ENCODE data around the gene SMAD9.

GRCh38 chr13:36829753-36830152 is 90.3 kb downstream of the SMAD9 start:
- TF ChIP-seq CTCF (IDR thresholded peaks at IDR 0.05) (no peak), POLR2A (IDR thresholded peaks at IDR 0.05) (no peak)
